T-cell (primary cell): ENCODE results near the gene CDH13. TPM values are rescaled to one million over a fixed set of nuclear protein-coding genes. Genes with fewer than 3 reads are reported as not detected.

Experiments used
- ATAC-seq, 4 experiments: fragments of 200-7000 bp in 3 of 4; fragments of 150-1000 bp in 1 of 4; cut with Tn5 transposase; replicated peaks in 1 of 4; 1 replicate in 3 of 4; 2 replicates in 1 of 4; pipeline ENCODE4 v1.10.0; 2021; ENCODE audit warnings: moderate library complexity in 3 of 4, mild to moderate bottlenecking in 2 of 4, moderate number of reproducible peaks in 1 of 4
- CTCF ChIA-PET, 2 donors: fragments of 300-600 bp; sonication (Branson Sonifier 250); formaldehyde crosslinking; loops; one replicate each; lab custom pipeline; 2022; ENCODE audit warnings: antibody characterized with exemption in 2 of 2; lab: Charles Lee
- POLR2A ChIA-PET, 2 donors: fragments of 300-600 bp; sonication (Branson Sonifier 250); formaldehyde crosslinking; loops; one replicate each; lab custom pipeline; 2022; ENCODE audit warnings: antibody characterized with exemption in 2 of 2; lab: Charles Lee
- DNase-seq, 35 experiments: peaks; one replicate each; pipeline versions ENCODE4 v3.0.0 to v3.0.0-alpha.2; 2013 to 2023
- H3K27ac ChIP-seq: one replicate; pipeline ENCODE4 v1.5.1; 2013; ENCODE audit warnings: low read length
- H3K27me3 ChIP-seq, 2 experiments: replicated peaks in 1 of 2; 1 replicate in 1 of 2; 2 replicates in 1 of 2; pipeline versions ENCODE4 v1.6.1 to v1.7.0; 2013; ENCODE audit warnings: low read length in 1 of 2, mixed read lengths in 1 of 2; ENCODE audit not compliant: control insufficient read depth in 2 of 2, insufficient read depth in 2 of 2; ENCODE audit errors: extremely low read depth in 1 of 2
- H3K36me3 ChIP-seq, 2 donors: 1 replicate in 1 of 2; 2 replicates in 1 of 2; pipeline versions ENCODE4 v1.6.1 to v1.7.0; 2013; ENCODE audit warnings: low read length in 1 of 2; ENCODE audit not compliant: control insufficient read depth in 2 of 2, insufficient read depth in 1 of 2; ENCODE audit errors: extremely low read depth in 1 of 2
- H3K4me1 ChIP-seq, 2 experiments: 1 replicate in 1 of 2; 2 replicates in 1 of 2; pipeline versions ENCODE4 v1.6.1 to v1.7.0; 2013; ENCODE audit warnings: low read length in 2 of 2, mixed read lengths in 1 of 2; ENCODE audit not compliant: insufficient read depth in 2 of 2, control insufficient read depth in 1 of 2; ENCODE audit errors: extremely low read depth in 1 of 2
- H3K4me3 ChIP-seq, 2 donors: 1 replicate in 1 of 2; 2 replicates in 1 of 2; pipeline versions ENCODE4 v1.5.1 to v1.7.0; 2013; ENCODE audit warnings: mild to moderate bottlenecking in 2 of 2, low read length in 1 of 2, moderate library complexity in 1 of 2; ENCODE audit not compliant: control insufficient read depth in 1 of 2; ENCODE audit errors: extremely low read depth in 1 of 2
- H3K9me3 ChIP-seq: 2 replicates; pipeline ENCODE4 v1.7.0; 2013
- H3K27ac Mint-ChIP-seq, 2 donors: one replicate each; pipeline ENCODE4 v1.8.0; 2020 to 2021; ENCODE audit warnings: mild to moderate bottlenecking in 2 of 2, mixed read lengths in 2 of 2
- H3K27me3 Mint-ChIP-seq, 2 donors: one replicate each; pipeline ENCODE4 v1.8.0; 2021 to 2022; ENCODE audit warnings: mixed read lengths in 2 of 2
- H3K36me3 Mint-ChIP-seq: one replicate; pipeline ENCODE4 v1.8.0; 2021; ENCODE audit warnings: mixed read lengths
- H3K4me1 Mint-ChIP-seq, 3 donors: one replicate each; pipeline ENCODE4 v1.8.0; 2020 to 2022; ENCODE audit warnings: mixed read lengths in 3 of 3, mild to moderate bottlenecking in 1 of 3
- H3K4me3 Mint-ChIP-seq, 3 donors: one replicate each; pipeline ENCODE4 v1.8.0; 2020 to 2022; ENCODE audit warnings: mild to moderate bottlenecking in 3 of 3, mixed read lengths in 3 of 3, moderate library complexity in 3 of 3
- H3K9me3 Mint-ChIP-seq, 3 donors: one replicate each; pipeline ENCODE4 v1.8.0; 2020 to 2022; ENCODE audit warnings: mixed read lengths in 3 of 3
- WGBS: methylation state at CpG from one replicate; pipeline ENCODE4 v1.1.5; 2013; ENCODE audit warnings: missing lambda C conversion rate; ENCODE audit not compliant: insufficient coverage; 5-methylcytosine and 5-hydroxymethylcytosine counted together
- total RNA-seq, 35 experiments: library from RNA in 6 of 35; stranded (reverse) in 6 of 35; fragments of 120-200 nt in 1 of 35; gene quantifications; one replicate each; pipeline versions ENCODE4 v1.2.1 to v1.2.4 and lab custom pipeline; 2013 to 2026

The CDH13 gene
- total RNA-seq, 5 donors from 2014 or later (not counting 1 experiment from before 2014, with no cell fraction given), result not detected

- H3K4me3 Mint-ChIP-seq, result no peak overlapping the region
- H3K9me3 Mint-ChIP-seq, result peaks cover 0 to 9% (median 4%) of the 10 kb centered on the region in 3 donors
- no peaks in the 10 kb centered on the region for H3K27me3 ChIP-seq
- no peaks in the 10 kb centered on the region for H3K4me1 Mint-ChIP-seq
- CTCF ChIA-PET, result no interaction called here
- no peak overlapping the region for H3K27ac Mint-ChIP-seq
- POLR2A ChIA-PET, result no interaction called here
- H3K4me3 ChIP-seq, result no peak overlapping the region
- DNase-seq (no peak), ATAC-seq (no peak)
- WGBS, result 100% methylated on average over 4 of the region's 6 CpGs
- no peaks in the 10 kb centered on the region for H3K36me3 ChIP-seq
- peaks cover 0 to 5% of the 10 kb centered on the region in 2 donors for H3K27me3 Mint-ChIP-seq
- H3K36me3 Mint-ChIP-seq, result no peaks in the 10 kb centered on the region
- no peak overlapping the region for H3K27ac ChIP-seq
- H3K4me1 ChIP-seq, result no peaks in the 10 kb centered on the region
- H3K9me3 ChIP-seq, result no peaks in the 10 kb centered on the region
These were observed 255.5 kb downstream of the CDH13 start for GRCh38 chr16:82882226-82882625.

GRCh38 chr16:82882982-82883835 is 256.4 kb downstream of the CDH13 start:
- H3K4me3 Mint-ChIP-seq, result no peak overlapping the region
- no peak overlapping the region for H3K27ac ChIP-seq
- no peak for DNase-seq
- ATAC-seq, result no peak
- H3K4me1 Mint-ChIP-seq, result no peaks in the 10 kb centered on the region
- H3K27ac Mint-ChIP-seq, result no peak overlapping the region
- ChIA-PET CTCF (no interaction called here), POLR2A (interaction anchor here in 1 of 2 donors (0.6 kb wide), 1 partner anchor 13 kb away, joined by 18 read pairs; no protein-coding TSS in a partner anchor)
- no peaks in the 10 kb centered on the region for H3K4me1 ChIP-seq
- no peaks in the 10 kb centered on the region for H3K9me3 ChIP-seq
- 31% methylated on average over 3 of the region's 5 CpGs for WGBS
- H3K36me3 ChIP-seq, result no peaks in the 10 kb centered on the region
- H3K27me3 ChIP-seq, result no peaks in the 10 kb centered on the region
- H3K4me3 ChIP-seq, result no peak overlapping the region
- H3K9me3 Mint-ChIP-seq, result peaks cover 0 to 9% (median 3%) of the 10 kb centered on the region in 3 donors
- H3K27me3 Mint-ChIP-seq, result peaks cover 0 to 7% of the 10 kb centered on the region in 2 donors
- H3K36me3 Mint-ChIP-seq, result no peaks in the 10 kb centered on the region

GRCh38 chr16:82884320-82884898 is 257.6 kb downstream of the CDH13 start:
- no peaks in the 10 kb centered on the region for H3K36me3 ChIP-seq
- ChIA-PET POLR2A (no interaction called here), CTCF (no interaction called here)
- no peak for DNase-seq
- no peak for ATAC-seq
- H3K27me3 Mint-ChIP-seq, result peaks cover 0 to 7% of the 10 kb centered on the region in 2 donors
- H3K27ac ChIP-seq, result no peak overlapping the region
- H3K4me3 Mint-ChIP-seq, result no peak overlapping the region
- 94% methylated on average over 2 of the region's 4 CpGs for WGBS
- no peak overlapping the region for H3K27ac Mint-ChIP-seq
- H3K9me3 Mint-ChIP-seq, result peaks cover 0 to 9% (median 0%) of the 10 kb centered on the region in 3 donors
- H3K9me3 ChIP-seq, result no peaks in the 10 kb centered on the region
- H3K27me3 ChIP-seq, result no peaks in the 10 kb centered on the region
- H3K36me3 Mint-ChIP-seq, result no peaks in the 10 kb centered on the region
- no peak overlapping the region for H3K4me3 ChIP-seq
- H3K4me1 ChIP-seq, result no peaks in the 10 kb centered on the region
- no peaks in the 10 kb centered on the region for H3K4me1 Mint-ChIP-seq

GRCh38 chr16:82886146-82886545 is 259.4 kb downstream of the CDH13 start:
- Histone ChIP-seq H3K27me3 (no peaks in the 10 kb centered on the region), H3K9me3 (no peaks in the 10 kb centered on the region), H3K36me3 (no peaks in the 10 kb centered on the region), H3K4me1 (no peaks in the 10 kb centered on the region), H3K27ac (no peak overlapping the region), H3K4me3 (no peak overlapping the region)
- Mint-ChIP-seq H3K4me1 (no peaks in the 10 kb centered on the region), H3K9me3 (peaks cover 0 to 10% (median 0%) of the 10 kb centered on the region in 3 donors), H3K4me3 (no peak overlapping the region), H3K36me3 (no peaks in the 10 kb centered on the region), H3K27ac (no peak overlapping the region), H3K27me3 (peaks cover 0 to 7% of the 10 kb centered on the region in 2 donors)
- DNase-seq (no peak), ATAC-seq (no peak)
- WGBS, result no CpG with 5 or more reads among the region's 2 CpGs
- ChIA-PET POLR2A (no interaction called here), CTCF (no interaction called here)

- Histone ChIP-seq H3K9me3 (no peaks in the 10 kb centered on the region), H3K4me3 (no peak overlapping the region), H3K27me3 (no peaks in the 10 kb centered on the region), H3K4me1 (no peaks in the 10 kb centered on the region), H3K27ac (no peak overlapping the region), H3K36me3 (no peaks in the 10 kb centered on the region)
- Mint-ChIP-seq H3K36me3 (no peaks in the 10 kb centered on the region), H3K27ac (no peak overlapping the region), H3K4me3 (no peak overlapping the region), H3K4me1 (no peaks in the 10 kb centered on the region), H3K27me3 (peaks cover 0 to 7% of the 10 kb centered on the region in 2 donors), H3K9me3 (peaks cover 0 to 14% (median 0%) of the 10 kb centered on the region in 3 donors)
- ATAC-seq (no peak), DNase-seq (no peak)
- WGBS, result 24% methylated on average over 2 of the region's 4 CpGs
- ChIA-PET CTCF (no interaction called here), POLR2A (no interaction called here)
These were observed 261.8 kb downstream of the CDH13 start for GRCh38 chr16:82888591-82889001.

GRCh38 chr16:82891424-82891823 is 264.7 kb downstream of the CDH13 start:
- Mint-ChIP-seq H3K36me3 (no peaks in the 10 kb centered on the region), H3K4me3 (no peak overlapping the region), H3K9me3 (peaks cover 0 to 13% (median 2%) of the 10 kb centered on the region in 3 donors), H3K27me3 (peaks cover 0 to 7% of the 10 kb centered on the region in 2 donors), H3K27ac (no peak overlapping the region), H3K4me1 (no peaks in the 10 kb centered on the region)
- Histone ChIP-seq H3K9me3 (no peaks in the 10 kb centered on the region), H3K4me1 (no peaks in the 10 kb centered on the region), H3K27me3 (no peaks in the 10 kb centered on the region), H3K36me3 (no peaks in the 10 kb centered on the region), H3K4me3 (no peak overlapping the region), H3K27ac (no peak overlapping the region)
- WGBS, result no CpG with 5 or more reads among the region's 3 CpGs
- no peak for ATAC-seq
- POLR2A ChIA-PET, result no interaction called here
- CTCF ChIA-PET, result no interaction called here
- DNase-seq, result no peak
